GM12864 (cell line): ENCODE measurements around the gene RERG.
"Not testable (repeated sequence)": the region's sequence is repeated elsewhere in the genome, so short reads cannot be mapped to it uniquely, and the experiment has no call there.

Experiments
- DNase-seq: peaks from one replicate; pipeline ENCODE4 v3.0.0-alpha.2; 2011; ENCODE audit warnings: low read depth
- H3K4me3 ChIP-seq: 2 replicates; pipeline ENCODE4 v1.5.1; 2011; ENCODE audit warnings: mild to moderate bottlenecking, low read depth, low read length, control low read depth
- TF ChIP-seq, protein P1 (sequence below): IDR thresholded peaks from 2 replicates; pipeline ENCODE4 v1.5.1; 2011; ENCODE audit warnings: low read depth, mild to moderate bottlenecking, moderate library complexity, low read length, control low read depth, inconsistent platforms; ENCODE audit errors: missing control alignments

Gene RERG

DNA sequence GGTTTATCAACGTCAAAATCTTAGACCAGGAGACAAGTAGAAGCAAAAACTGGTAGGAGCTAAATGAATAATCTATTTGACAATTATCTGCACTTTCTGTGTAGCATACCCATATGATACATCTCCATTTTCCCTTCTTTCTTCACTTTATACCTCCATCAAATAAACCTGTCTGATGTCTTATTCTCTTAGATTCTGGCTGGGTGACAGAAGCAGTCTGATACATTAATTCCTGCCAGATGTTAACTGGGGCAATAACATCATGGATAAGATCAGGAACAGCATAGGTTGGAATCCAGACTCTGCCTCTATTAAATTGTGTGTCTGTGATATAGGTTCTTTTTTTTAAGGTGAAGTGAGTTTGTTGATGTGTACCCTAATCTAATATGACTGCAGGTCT lies 11.7 kb upstream of the RERG start:
- no peak for DNase-seq
- no peak overlapping the region for H3K4me3 ChIP-seq
- TF ChIP-seq, protein P1, sequence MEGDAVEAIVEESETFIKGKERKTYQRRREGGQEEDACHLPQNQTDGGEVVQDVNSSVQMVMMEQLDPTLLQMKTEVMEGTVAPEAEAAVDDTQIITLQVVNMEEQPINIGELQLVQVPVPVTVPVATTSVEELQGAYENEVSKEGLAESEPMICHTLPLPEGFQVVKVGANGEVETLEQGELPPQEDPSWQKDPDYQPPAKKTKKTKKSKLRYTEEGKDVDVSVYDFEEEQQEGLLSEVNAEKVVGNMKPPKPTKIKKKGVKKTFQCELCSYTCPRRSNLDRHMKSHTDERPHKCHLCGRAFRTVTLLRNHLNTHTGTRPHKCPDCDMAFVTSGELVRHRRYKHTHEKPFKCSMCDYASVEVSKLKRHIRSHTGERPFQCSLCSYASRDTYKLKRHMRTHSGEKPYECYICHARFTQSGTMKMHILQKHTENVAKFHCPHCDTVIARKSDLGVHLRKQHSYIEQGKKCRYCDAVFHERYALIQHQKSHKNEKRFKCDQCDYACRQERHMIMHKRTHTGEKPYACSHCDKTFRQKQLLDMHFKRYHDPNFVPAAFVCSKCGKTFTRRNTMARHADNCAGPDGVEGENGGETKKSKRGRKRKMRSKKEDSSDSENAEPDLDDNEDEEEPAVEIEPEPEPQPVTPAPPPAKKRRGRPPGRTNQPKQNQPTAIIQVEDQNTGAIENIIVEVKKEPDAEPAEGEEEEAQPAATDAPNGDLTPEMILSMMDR = no peak

DNA sequence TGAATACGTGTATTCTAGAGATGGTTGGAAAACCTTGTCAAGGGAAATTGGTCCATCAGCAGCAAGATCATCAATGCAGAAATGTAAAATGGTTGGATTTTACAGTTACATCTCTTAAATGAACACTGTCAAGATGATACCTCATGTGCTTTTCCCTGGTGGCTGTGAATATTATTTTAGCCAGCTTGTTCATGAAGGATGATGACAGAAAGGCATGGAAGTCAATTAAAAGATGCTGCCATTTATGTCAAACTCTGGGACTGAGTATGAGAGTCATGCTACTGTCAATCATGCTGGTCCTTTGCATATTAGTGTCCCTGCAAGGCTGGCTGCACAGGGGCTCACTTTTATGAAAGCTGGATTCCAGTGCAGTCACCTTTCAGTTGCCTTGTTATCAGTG lies 10.3 kb upstream of the RERG start:
- DNase-seq = no peak
- no peak overlapping the region for H3K4me3 ChIP-seq
- TF ChIP-seq, protein P1 = no peak

DNA sequence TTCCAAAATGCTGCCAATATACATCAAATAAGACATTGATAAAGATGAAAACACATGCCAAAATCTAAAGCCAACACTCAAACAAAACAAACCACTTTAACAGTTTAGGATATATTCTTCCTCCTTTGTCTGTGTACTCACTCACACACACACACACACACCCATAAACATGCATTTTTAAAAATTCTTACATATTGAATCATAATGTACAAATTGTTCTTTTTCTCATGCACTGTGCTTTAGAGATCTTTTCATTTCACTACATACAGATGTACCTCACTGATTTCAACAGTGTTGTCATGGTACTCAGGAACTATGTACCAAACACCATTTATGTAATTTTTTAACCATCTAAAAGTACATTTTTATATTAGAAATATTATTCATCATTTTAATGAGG lies 9.5 kb upstream of the RERG start:
- TF ChIP-seq, protein P1 = no peak
- no peak for DNase-seq
- no peak overlapping the region for H3K4me3 ChIP-seq

DNA sequence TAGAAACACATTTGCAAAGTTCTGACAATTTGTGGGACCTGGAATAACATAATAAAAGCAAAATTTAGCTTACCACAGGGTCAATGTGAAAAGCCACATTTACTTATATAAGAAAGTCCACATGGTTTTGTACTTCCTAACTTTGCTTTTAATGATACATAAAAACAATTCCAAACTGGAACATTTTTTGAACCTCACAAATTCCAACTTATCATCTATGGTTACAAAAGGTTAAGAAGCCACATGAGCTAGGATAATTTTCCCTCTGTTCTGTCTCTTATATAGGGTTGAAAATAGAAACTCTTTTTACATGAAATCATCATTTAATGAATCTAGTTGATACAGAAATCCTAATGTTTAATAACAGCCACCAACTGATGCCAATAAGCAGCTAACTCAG lies 8.9 kb upstream of the RERG start:
- TF ChIP-seq, protein P1 = no peak
- H3K4me3 ChIP-seq = no peak overlapping the region
- DNase-seq = no peak

DNA sequence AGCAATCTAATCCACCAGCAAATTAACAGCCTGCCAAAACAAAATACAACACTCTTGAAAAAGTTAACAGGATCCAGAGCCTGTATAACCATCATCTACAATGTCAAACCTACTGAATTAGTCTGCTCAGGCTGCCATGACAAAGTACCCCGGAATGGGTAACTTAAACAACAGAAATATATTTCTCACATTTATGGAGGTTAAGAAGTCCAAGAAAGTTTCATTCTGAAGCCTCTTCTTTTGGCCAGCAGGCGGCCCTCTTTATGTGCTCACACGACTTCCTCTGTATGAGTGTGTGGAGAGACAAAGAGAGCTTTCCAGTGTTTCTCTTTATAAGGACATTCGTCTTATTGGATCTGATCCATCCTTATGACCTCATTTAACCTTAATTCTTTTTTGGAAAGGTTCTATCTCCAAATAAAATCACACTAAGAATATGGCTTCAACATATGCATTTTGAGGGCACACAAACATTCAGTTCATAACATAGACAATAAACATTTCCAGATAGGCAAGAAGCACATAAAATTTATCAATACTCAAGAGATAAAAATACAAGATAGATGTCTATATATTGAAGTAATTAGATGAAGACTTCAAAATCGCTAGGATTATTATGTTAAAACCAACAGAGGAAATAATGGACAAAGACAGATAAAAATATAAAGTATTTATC lies 5.9 kb upstream of the RERG start:
- no peak overlapping the region for H3K4me3 ChIP-seq
- TF ChIP-seq, protein P1 = peak; percentile 64
- no peak for DNase-seq

DNA sequence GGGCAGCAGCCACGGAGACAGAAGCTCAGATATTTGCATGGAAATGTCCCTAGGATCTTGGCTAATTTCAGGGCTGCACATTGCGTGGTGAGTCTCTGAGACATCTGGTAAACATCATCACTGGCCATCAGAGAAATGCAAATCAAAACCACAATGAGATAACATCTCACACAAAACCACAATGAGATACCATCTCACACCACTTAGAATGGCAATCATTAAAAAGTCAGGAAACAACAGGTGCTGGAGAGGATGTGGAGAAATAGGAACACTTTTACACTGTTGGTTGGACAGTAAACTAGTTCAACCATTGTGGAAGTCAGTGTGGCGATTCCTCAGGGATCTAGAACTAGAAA lies 4.6 kb upstream of the RERG start:
- H3K4me3 ChIP-seq, DNase-seq: not testable (repeated sequence)

DNA sequence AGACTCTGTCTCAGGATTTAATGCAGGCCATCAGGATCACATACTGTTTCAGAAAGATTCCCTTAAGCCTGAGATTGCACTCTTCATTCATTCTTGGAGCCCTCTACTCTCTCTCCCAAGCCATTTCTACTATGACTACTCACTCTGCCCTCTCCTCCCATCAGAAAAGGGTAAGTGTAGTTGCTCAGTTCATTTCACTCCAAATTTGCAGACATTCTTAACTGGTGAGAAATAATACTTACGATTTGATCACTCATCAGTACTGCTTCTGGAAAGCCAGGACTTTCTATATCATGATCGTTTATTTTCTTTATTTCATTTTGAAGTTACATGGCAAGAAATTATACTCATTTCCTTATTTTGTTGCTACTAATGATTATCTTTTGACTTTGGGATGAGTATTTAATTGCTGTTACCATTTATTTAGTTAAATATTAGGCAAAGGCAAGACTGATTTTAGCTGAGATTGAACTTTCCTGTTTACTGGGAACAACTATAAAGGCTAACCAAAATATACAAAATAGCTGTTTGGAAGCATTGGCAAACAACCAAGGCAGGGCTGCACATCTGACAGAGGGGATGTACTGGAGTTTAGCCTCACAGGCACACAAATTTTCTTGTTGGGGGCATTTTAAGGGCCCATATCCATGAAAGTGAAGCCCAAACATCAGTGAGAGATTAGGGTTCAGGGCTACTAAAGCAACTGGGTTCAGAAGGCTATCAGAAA lies 4.1 kb upstream of the RERG start:
- no peak overlapping the region for H3K4me3 ChIP-seq
- TF ChIP-seq, protein P1 = no peak
- DNase-seq = no peak
